ENCODE results near the gene NAALADL2. TPM values are rescaled to one million over a fixed set of nuclear protein-coding genes. Genes with fewer than 3 reads are reported as not detected.

NAALADL2 gene
- total and polyA plus RNA-seq, 2 of the 8 experiments (the other 6 are each of a cell fraction or from before 2014, with no cell fraction given), result 0.12 to 0.22 TPM

DNA sequence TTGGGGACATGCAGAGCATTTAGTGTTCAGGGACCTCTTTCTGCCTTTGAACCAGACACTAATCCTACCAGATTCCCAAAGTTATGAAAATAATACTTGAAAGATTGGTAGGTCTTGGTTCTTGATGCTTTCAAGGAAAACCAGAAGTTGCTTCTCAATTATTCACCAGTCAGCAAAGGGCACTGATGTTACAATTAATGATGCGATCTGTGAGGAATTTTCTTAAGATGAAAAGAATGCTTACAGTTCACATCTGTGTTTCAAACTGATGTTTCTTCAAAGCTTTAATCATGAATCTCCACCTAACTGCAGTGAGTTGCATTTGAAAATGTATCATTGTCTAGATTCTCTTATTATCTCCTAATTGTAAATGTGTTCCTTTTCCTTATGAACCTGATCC, 161.0 kb downstream of the NAALADL2 start:
- H3K9ac ChIP-seq (replicated peaks in 1 of 4; ENCODE audit: extremely low read depth in 1 of 4, low read depth in 3 of 4, low read length in 3 of 4), result no peak overlapping the region
- no peaks in the 10 kb centered on the region for H3K36me3 ChIP-seq (ENCODE audit: control insufficient read depth in 2 of 4, insufficient read depth in 4 of 4, low read length in 3 of 4)
- peaks cover 0 to 5% (median 0%) of the 10 kb centered on the region in 4 experiments; a peak in 2 of 7 replicates for H3K4me1 ChIP-seq (replicated peaks in 1 of 4; ENCODE audit: control insufficient read depth in 3 of 4, insufficient read depth in 4 of 4, low read length in 3 of 4)
- H4K91ac ChIP-seq (replicated peaks; ENCODE audit: insufficient read length, low read length), result no peak overlapping the region
- H3K27ac ChIP-seq (ENCODE audit: low read depth, low read length), result no peak overlapping the region
- no peak for DNase-seq (ENCODE audit: low read depth in 1 of 2, low spot score in 2 of 2)
- H2BK5ac ChIP-seq (ENCODE audit: low read depth, low read length), result no peak overlapping the region
- no peak overlapping the region for H2BK12ac ChIP-seq (ENCODE audit: low read depth, low read length)
- H2AK5ac ChIP-seq (ENCODE audit: low read depth, low read length), result no peak overlapping the region
- H3K4me3 ChIP-seq (ENCODE audit: extremely low read depth in 1 of 4, insufficient read depth in 2 of 4, low read depth in 3 of 4, low read length in 4 of 4), result no peak overlapping the region
- H2AFZ ChIP-seq (ENCODE audit: low read length), result no peak overlapping the region
- no peaks in the 10 kb centered on the region for H3K23me2 ChIP-seq (ENCODE audit: low read depth, low read length)
- H2BK120ac ChIP-seq (replicated peaks; ENCODE audit: low read depth, low read length), result no peak overlapping the region
- no peak overlapping the region for H4K8ac ChIP-seq (ENCODE audit: extremely low read depth, insufficient read depth, low read length)
- H4K5ac ChIP-seq (ENCODE audit: insufficient read length, low read depth, low read length), result no peak overlapping the region
- no peak overlapping the region for H3K23ac ChIP-seq (ENCODE audit: insufficient read length)
- no peaks in the 10 kb centered on the region for H3K79me1 ChIP-seq (ENCODE audit: low read depth, low read length)
- no peak overlapping the region for H2BK15ac ChIP-seq (ENCODE audit: low read length)
- CTCF ChIA-PET (ENCODE audit: partially characterized antibody), result no interaction called here
- H3K18ac ChIP-seq (ENCODE audit: extremely low read depth, low read length), result no peak overlapping the region
- no peak overlapping the region for H3K56ac ChIP-seq (replicated peaks; ENCODE audit: insufficient read length, low read depth, low read length)
- no peaks in the 10 kb centered on the region for H3K79me2 ChIP-seq (ENCODE audit: control insufficient read depth in 1 of 2, insufficient read depth in 2 of 2, low read length in 2 of 2)
- no peaks in the 10 kb centered on the region for H4K20me1 ChIP-seq (replicated peaks in 1 of 2; ENCODE audit: control insufficient read depth in 1 of 2, insufficient read depth in 2 of 2, low read length in 2 of 2)
- no peak overlapping the region for H3K4me2 ChIP-seq (ENCODE audit: insufficient read depth in 1 of 2, low read depth in 2 of 2, low read length in 2 of 2)
- no peak for FAIRE-seq
- H3K27me3 ChIP-seq (replicated peaks in 1 of 4; ENCODE audit: control insufficient read depth in 3 of 4, extremely low read depth in 1 of 4, insufficient read depth in 3 of 4, low read length in 3 of 4), result no peaks in the 10 kb centered on the region
- POLR2A ChIA-PET (ENCODE audit: partially characterized antibody), result no interaction called here
- no peak overlapping the region for H3K14ac ChIP-seq (ENCODE audit: insufficient read length)
- H3K9me3 ChIP-seq (ENCODE audit: insufficient read depth in 2 of 2, low read depth in 1 of 2, low read length in 1 of 2), result no peaks in the 10 kb centered on the region
- 96% methylated on average over 1 of the region's 1 CpG; no CpG with 5 or more reads in 1 of the 2 experiments for WGBS, 2 experiments (ENCODE audit: extremely low coverage in 1 of 2, insufficient coverage in 1 of 2, insufficient read length in 1 of 2, insufficient replicate concordance in 2 of 2, low coverage in 1 of 2, low lambda C conversion rate in 2 of 2, missing lambda C conversion rate in 1 of 2)
- TF ChIP-seq TEAD4 (IDR thresholded peaks at IDR 0.05; ENCODE audit: low read depth, low read length) (no peak), CBX5 (IDR thresholded peaks at IDR 0.05; ENCODE audit: low read depth, low read length) (no peak), ZNF274 (IDR thresholded peaks at IDR 0.05; ENCODE audit: borderline replicate concordance, extremely low read depth, low read length) (no peak), NANOG (IDR thresholded peaks at IDR 0.05; ENCODE audit: insufficient read depth, low read depth, low read length, poor library complexity, severe bottlenecking) (no peak)
- TF ChIP-seq, protein P1, sequence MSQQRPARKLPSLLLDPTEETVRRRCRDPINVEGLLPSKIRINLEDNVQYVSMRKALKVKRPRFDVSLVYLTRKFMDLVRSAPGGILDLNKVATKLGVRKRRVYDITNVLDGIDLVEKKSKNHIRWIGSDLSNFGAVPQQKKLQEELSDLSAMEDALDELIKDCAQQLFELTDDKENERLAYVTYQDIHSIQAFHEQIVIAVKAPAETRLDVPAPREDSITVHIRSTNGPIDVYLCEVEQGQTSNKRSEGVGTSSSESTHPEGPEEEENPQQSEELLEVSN (IDR thresholded peaks at IDR 0.05), result no peak
- no peak overlapping the region for H2BK20ac ChIP-seq (ENCODE audit: low read length)
- H3K4ac ChIP-seq (replicated peaks; ENCODE audit: insufficient read length, low read depth, low read length), result no peak overlapping the region
